B cell (primary cell): ENCODE measurements around the gene MAGEB1.

Source experiments
- CTCF ChIP-seq: fragments of 200-600 bp; IDR thresholded peaks from one replicate; pipeline ENCODE4 v1.8.0; 2022; ENCODE audit warnings: antibody characterized with exemption, mild to moderate bottlenecking
- EZH2 ChIP-seq: IDR thresholded peaks from 2 replicates; pipeline ENCODE4 v1.6.1; 2012; ENCODE audit warnings: borderline replicate concordance, low read depth, mild to moderate bottlenecking, moderate library complexity, low read length; ENCODE audit not compliant: insufficient read depth, poor library complexity, severe bottlenecking

GRCh38 chrX:30215357-30215843 lies 31.5 kb upstream of the MAGEB1 start, which contains the start of gene MAGEB2:
- TF ChIP-seq CTCF (no peak), EZH2 (no peak)
